ENCODE results near the gene SPATA3.
"Not testable (repeated sequence)": the region's sequence is repeated elsewhere in the genome, so short reads cannot be mapped to it uniquely, and the experiment has no call there.

Gene SPATA3

GRCh38 chr2:230999477-230999876 is 3.6 kb downstream of the SPATA3 start:
- no peak for DNase-seq

DNA sequence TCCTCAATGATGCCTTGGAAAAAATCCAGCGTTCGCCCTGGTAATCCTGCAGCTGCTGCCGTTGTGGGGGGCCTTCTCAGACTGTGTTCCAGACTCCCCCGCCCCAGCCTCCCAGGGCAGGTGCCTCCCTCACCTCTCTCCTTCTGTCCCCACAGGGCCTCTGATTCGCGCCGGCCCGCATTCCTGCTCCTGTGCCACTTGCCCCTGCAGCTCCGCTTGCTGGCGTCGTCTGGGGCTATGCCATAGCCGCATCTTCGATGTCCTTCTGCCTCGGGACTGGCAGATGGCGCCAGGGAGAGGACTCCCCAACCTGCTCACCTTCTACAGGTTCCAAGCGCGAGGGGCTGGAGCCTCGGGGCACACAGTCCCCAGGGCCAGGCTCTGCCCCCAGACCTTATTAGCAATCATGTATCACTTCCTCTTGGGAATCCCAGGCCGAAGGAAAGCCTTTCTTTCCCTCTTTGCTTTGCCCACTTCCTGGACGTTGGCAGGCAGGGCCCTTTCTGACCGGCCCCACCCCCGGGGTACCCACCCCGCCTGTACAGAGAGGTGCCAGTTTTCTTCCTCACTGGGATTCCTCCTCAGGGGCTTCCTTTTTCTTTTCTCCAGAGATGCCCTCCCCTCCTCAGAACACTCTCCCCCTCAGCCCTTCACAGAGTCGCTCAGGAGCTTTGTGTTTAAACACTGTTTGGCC is 4.4 kb downstream of the SPATA3 start:
- DNase-seq: no peak

- DNase-seq: no peak
Measured at GRCh38 chr2:231001036-231001435, 5.1 kb downstream of the SPATA3 start.

GRCh38 chr2:231001921-231002320 is 6.0 kb downstream of the SPATA3 start:
- DNase-seq: no peak

GRCh38 chr2:231002641-231003040 is 6.7 kb downstream of the SPATA3 start:
- no peak for DNase-seq

DNA sequence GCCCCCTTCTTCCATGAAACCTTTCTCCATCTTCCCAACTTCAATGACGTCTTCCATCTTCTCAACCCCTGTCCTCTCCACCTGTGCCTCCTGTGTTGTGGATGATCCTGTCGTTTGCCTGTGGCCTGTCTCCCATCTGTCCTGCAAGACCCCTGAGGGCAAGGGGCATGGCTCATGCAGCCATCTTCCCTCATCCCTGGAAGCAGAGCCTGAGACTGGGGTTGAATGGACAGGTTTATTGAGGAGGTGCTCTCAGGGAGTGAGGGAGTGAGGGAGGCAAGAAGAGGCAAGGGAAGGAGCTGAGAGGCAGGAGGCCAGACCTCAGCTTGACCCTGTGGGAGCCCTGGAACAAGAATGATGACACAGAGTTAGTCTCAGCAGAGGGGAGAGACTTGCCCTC is 7.3 kb downstream of the SPATA3 start:
- no peak for DNase-seq

- not testable (repeated sequence) for DNase-seq
Measured at GRCh38 chr2:231004930-231005329, 9.0 kb downstream of the SPATA3 start.

DNA sequence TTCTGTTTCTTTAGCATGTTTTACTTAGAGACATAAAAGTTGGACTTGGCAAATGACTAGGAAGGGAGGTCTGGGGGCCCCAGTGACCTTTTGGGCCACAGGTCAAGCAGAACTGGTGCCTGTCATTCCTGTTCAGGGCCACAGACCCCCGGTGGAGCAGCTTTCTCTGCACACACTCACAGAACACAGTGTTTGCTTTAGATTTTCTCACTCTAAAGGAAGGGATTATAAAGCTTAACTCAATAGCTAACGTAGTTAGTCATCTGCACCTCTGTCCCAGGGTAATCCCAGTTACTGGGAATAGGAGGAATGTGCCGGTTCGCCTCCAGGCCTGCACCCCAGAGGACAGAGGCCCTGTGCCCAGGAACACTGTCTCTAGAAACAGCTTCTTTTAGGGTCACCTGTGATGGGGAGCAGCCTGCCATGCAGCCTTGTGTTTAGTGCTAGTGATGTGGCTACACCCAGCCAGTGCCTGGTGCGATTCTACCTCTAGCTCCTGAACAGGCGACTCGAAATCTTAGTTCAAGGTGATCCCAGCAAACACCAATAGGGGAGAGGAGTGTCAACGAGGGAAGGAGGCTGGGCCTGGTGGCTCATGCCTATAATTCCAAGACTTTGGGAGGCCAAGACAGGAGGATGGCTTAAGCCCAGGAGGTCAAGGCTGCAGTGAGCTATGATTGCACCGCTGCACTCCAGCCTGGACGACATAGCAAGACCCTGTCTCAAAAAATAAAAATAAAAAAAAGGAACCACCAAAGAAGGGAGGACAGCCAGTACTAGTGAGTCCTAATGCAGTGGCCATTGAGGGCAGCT is 11.6 kb downstream of the SPATA3 start:
- no peak for DNase-seq

DNA sequence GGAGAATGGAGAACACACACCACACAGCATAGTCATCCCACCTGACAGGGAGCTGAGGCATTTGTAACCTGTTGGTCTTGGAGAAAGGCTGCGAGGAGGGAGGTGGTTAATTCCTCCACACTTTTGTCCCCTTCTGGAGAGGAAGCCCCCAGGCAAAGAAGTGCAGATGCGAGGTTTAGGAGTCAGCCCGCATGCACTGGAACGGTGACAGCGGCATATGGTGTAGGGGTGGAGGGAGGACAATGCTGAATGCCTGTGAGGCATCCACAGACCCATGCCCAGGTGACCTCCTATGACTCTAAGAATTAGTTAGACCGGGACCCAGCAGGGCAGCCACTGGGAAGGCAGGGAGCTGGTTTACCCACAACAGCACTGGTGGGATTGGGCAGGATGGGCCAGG is 12.2 kb downstream of the SPATA3 start:
- DNase-seq: no peak

DNA sequence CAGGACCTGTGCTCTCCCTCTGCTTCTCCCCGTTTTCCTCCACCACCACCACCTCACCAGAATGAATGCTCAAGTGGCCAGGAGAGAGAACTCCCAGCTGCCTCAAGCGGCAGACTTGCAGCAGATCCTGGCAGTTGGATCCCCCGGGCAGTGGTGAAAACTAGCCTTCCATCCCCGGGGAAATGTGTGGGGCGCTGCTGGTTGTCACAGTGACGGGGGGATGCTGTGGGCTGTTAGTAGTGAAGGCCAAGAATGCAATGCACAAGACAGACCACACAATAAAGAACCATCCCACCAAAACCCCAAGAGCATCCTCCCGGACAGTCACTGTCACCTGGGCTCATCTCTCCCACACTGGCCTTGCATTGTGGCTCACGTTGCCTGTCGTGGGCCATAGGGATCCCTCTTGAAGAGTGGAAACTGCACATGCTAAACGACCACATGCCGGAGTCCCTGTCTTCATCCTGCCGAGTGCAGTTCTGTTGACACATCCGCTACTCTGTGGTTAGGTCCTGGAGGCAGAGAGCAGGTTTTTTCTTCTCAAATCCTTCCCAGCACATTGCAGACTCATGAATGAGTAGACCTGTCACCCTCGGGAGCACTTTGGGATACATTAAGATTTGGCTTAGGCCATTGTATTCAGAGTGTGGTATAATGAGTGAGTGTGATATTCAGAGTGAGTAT is 13.5 kb downstream of the SPATA3 start:
- DNase-seq: no peak

GRCh38 chr2:231010201-231010730 is 14.3 kb downstream of the SPATA3 start:
- no peak for DNase-seq

- no peak for DNase-seq
Measured at GRCh38 chr2:231011526-231011925, 15.6 kb downstream of the SPATA3 start.

DNA sequence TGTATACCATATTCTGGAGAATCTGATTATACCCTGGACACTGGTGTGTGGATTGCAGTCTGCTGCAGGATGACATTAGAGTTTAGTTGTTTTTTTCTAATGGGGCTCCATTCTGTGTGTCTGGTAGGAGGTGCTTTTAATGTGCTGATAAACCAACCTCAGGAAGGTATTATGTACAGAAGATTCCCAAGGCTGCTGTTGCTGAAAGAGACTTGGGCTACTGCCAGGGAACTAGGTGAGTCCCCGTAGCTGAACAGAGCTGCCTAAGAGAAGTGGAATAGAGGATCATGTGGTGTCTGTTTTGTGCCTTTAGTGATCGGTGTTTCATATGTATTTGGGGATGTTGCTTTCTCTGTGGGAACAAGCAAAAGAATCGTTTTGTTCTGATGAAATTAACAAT is 16.5 kb downstream of the SPATA3 start:
- DNase-seq: no peak

DNA sequence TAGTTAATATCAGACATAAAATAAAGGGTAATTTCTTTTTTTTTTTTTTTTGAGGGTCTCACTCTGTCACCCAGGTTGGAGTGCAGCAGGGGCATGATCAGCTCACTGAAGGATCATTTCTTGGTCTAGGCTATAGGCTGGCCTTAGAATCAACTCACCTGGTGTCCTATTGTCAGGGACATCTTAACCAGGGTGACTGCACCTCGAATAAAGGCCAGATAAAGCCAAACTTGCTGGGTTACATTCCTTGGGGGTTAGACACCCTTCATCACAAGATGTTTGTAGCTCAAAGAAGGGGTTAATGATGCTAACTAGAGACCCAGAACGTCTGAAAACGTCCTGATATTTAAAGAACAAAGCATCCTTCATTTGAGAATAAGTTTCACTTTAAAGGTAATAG is 17.9 kb downstream of the SPATA3 start:
- no peak for DNase-seq

DNA sequence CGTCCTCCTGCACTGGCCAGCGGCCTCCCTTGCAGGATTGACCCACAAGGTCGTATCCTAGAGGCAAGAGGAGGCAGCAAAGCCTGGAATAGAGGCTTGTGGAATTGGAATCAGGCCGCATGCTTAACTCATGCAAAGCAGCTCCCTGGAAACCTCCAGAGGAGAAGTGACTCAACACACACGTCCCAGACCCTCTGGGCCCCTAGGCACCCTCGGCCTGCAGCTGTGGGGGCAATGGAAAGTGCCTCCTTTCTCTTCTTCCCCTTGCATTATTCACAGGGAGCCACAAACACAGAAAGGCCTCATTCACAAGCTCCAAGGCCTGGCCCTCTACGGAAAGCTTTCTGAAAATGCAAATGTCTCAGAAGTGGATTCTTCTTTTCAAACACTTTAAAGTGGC is 19.6 kb downstream of the SPATA3 start:
- no peak for DNase-seq

- no peak for DNase-seq
Measured at GRCh38 chr2:231015926-231016325, 20.0 kb downstream of the SPATA3 start.

DNA sequence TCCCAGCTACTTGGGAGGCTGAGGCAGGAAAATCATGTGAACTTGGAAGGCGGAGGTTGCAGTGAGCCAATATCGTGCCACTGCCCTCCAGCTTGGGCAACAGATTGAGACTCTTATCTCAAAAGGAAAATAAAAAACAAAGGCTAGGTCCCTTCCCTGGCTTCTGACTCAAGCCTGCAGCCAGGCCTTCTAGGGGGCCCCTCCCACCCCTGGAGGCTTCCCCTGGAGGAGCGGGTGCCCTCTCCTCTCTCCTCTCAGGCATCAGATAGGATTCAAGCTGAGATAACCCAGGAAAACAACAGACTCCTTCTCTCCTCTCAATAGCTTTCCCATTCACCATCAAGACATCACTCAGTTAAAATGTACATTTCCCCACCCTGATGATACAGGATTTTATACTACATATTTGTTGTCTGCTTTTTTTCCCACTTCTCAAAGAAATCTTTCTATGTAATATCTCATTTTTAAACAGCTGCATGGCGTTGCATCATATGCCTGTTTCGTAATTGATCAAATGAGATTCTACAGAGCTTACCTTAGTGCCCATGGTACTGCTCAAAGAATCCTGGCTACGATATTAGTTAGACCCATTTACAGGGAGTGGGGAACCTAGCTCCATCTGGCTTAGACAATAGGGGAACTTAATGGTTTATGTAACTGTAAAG is 20.8 kb downstream of the SPATA3 start:
- no peak for DNase-seq

GRCh38 chr2:231017231-231017598 is 21.3 kb downstream of the SPATA3 start:
- no peak for DNase-seq

DNA sequence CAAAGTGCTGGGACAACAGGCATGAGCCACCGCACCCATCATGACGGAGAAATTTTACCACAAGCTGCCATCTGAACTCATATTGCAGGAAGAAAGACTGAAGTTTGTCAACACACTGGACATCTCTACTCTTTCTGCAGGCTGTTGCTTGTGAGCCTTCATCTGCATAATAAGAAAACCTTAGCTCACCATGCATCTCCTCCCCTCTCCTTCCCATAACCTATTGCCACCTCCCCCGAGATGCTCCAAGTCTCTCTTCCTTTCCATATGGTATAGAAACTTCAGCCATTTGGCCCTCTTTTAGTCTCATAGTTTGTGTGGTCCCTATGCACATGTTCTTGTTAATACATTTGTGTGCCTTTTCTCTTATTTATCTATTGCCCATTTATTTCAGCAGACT is 22.3 kb downstream of the SPATA3 start:
- no peak for DNase-seq

DNA sequence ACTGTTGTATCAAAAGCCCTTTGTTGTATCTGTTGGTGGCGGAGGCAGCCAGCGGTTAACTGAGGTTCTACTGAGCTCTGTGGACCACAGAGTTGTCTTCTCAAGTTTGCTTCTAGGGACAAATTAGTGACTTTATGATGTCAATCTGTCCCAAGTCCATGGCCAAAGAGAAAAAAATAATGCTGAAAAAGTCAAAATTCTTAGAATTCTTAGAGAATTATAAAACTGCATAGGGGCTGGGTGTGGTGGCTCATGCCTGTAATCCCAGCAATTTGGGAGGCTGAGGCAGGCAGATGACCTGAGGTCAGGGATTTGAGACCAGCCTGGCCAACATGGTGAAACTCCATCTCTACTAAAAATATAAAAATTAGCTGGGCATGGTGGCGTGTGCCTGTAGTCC is 29.1 kb downstream of the SPATA3 start:
- not testable (repeated sequence) for DNase-seq

- DNase-seq: no peak
Measured at GRCh38 chr2:231028889-231029288, 33.0 kb downstream of the SPATA3 start.

DNA sequence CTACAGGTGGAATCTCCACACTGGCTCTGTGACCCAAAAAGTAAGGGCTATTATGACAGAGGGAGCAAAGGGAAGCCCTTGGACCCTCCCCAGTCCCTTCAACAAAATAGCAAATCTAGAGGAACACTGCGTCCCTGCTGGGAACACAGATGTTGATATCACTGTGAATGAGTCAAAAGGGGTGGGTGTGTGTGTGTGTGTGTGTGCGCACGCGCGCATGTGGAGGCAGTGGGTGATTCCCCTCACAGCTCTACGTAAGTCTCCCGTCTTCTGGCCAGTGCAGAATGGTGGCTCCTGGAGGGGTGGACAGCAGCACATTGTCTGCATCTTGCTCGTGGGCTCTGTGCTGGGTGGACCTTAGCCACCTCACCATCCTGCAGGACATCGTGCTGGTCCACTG is 33.6 kb downstream of the SPATA3 start:
- DNase-seq: no peak

DNA sequence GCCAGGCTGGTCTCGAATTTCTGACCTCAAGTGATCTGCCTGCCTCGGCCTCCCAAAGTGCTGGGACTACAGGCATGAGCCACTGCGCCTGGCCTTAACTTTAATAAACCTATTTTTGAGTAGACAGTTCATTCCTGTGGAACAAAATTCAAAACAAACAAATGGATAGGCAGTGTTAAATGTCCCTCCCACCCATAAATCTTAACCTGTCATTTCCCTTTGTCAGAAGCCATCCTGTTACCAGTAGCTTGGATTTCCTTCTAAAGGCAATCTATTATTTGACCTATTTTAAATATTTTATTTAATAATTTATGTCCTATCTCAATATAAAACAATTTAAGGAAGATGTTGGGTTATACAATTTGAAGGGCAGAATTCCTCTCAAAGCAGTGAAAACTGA is 34.8 kb downstream of the SPATA3 start:
- no peak for DNase-seq

All from activated effector memory CD4-positive, alpha-beta T cell treated with anti-CD3 and anti-CD28 coated beads, Interleukin-2, amount 50 U/mL, for 16 hours (primary cell).